Spleen (tissue), 7 donors: ENCODE measurements around the gene TOR3A.

ENCODE experiments used
- CTCF ChIP-seq, 11 experiments: fragments of 200-600 bp in 7 of 11; fragments of 450-650 bp in 4 of 11; sonication (generic) in 4 of 11; IDR thresholded peaks in 8 of 11; conservative IDR thresholded peaks in 3 of 11; 1 replicate in 7 of 11; 2 replicates in 4 of 11; pipeline versions ENCODE4 v1.4.0 to v1.8.0; 2016 to 2021; ENCODE audit warnings: antibody characterized with exemption in 11 of 11, inconsistent platforms in 4 of 11, mild to moderate bottlenecking in 1 of 11
- POLR2A ChIP-seq, 3 donors: fragments of 450-650 bp; IDR thresholded peaks; one replicate each; pipeline ENCODE4 v1.5.1; 2017; ENCODE audit warnings: antibody characterized with exemption in 3 of 3, mild to moderate bottlenecking in 1 of 3
- donor health status: DM: no; HTN: no; CAD: no; lungs with moderate emphysema.
- donor health status: DM: no; HTN: no; CAD: no.
- donor health status: DM: no; HTN: no; CAD: no.

- TF ChIP-seq POLR2A (IDR thresholded peaks at IDR 0.05): no peak
- TF ChIP-seq CTCF (IDR thresholded peaks at IDR 0.05 in 8 of 11, conservative IDR thresholded peaks at IDR 0.05 in 3 of 11): no peak
Measured at GRCh38 chr1:179095924-179096323, 14.1 kb downstream of the TOR3A start.
